Bronchial epithelial cell (primary cell): ENCODE measurements around the gene DLG4. TPM values are rescaled to one million over a fixed set of nuclear protein-coding genes. Genes with fewer than 3 reads are reported as not detected.

Source experiments
- DNase-seq: peaks from one replicate; pipeline ENCODE4 v3.0.0-alpha.2; 2010; ENCODE audit warnings: low read depth
- FAIRE-seq: peaks from 2 replicates; lab custom pipeline; 2011; peaks lifted over from hg19 to GRCh38; lab: Jason Lieb, UNC
- H3K27me3 ChIP-seq: 2 replicates; pipeline ENCODE4 v1.5.1; 2011; ENCODE audit warnings: low read length; ENCODE audit not compliant: control insufficient read depth, insufficient read depth
- H3K36me3 ChIP-seq: 2 replicates; pipeline ENCODE4 v1.5.1; 2011; ENCODE audit warnings: low read length; ENCODE audit not compliant: control insufficient read depth, insufficient read depth
- H3K4me3 ChIP-seq: 2 replicates; pipeline ENCODE4 v1.5.1; 2011; ENCODE audit warnings: mild to moderate bottlenecking, low read depth, low read length, control low read depth
- total RNA-seq: library from RNA; depleted of rRNA; stranded (reverse); fragments of >200 nt; gene quantifications from 2 replicates; pipeline ENCODE4 v1.2.1, GENCODE V29; 2014
- TF ChIP-seq, protein P1 (sequence below): IDR thresholded peaks from 2 replicates; pipeline ENCODE4 v1.5.1; 2011; ENCODE audit warnings: mild to moderate bottlenecking, moderate library complexity, low read length, control low read depth, inconsistent platforms; ENCODE audit not compliant: insufficient read depth, severe bottlenecking

Gene DLG4
- total RNA-seq, 1 donor from 2014 or later, result 1.8 TPM

DNA sequence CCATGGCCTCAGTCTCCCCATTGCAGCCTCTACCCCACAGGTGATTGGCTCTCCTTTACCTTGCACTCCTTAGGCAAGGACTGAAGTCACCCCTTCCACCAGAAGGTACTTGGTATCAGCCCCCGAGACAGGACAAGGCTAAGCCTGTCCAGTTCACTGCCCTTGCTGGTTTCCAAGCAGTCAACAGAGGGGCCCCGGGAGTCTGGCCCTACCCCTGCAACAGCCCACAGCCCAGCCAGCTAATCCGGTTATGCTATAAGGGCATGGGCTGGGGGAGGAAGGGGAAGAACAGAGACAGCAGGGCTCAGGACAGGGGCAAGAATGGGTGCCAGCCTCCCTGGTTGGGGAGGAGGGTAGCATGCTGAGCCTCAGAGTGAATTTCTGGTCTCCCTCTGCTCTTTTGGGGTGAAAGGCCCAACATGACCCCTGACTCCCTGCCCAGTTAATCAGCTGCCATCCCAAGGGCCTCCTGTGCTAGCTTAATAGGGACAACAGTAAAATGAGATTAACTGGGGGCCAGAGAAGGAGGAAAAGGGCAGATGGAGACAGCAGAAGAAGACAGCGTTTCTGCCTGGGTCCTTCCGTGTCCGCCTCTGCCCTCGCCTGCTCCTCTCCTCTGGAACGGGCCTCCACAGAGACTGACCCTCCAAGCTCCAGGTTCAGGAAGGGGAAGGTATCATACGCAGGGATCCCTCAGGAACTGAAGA, 10.7 kb downstream of the DLG4 start:
- Histone ChIP-seq H3K36me3 (no peaks in the 10 kb centered on the region), H3K4me3 (no peak overlapping the region), H3K27me3 (no peaks in the 10 kb centered on the region)
- FAIRE-seq, result no peak
- no peak for DNase-seq
- TF ChIP-seq, protein P1, sequence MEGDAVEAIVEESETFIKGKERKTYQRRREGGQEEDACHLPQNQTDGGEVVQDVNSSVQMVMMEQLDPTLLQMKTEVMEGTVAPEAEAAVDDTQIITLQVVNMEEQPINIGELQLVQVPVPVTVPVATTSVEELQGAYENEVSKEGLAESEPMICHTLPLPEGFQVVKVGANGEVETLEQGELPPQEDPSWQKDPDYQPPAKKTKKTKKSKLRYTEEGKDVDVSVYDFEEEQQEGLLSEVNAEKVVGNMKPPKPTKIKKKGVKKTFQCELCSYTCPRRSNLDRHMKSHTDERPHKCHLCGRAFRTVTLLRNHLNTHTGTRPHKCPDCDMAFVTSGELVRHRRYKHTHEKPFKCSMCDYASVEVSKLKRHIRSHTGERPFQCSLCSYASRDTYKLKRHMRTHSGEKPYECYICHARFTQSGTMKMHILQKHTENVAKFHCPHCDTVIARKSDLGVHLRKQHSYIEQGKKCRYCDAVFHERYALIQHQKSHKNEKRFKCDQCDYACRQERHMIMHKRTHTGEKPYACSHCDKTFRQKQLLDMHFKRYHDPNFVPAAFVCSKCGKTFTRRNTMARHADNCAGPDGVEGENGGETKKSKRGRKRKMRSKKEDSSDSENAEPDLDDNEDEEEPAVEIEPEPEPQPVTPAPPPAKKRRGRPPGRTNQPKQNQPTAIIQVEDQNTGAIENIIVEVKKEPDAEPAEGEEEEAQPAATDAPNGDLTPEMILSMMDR, result no peak

DNA sequence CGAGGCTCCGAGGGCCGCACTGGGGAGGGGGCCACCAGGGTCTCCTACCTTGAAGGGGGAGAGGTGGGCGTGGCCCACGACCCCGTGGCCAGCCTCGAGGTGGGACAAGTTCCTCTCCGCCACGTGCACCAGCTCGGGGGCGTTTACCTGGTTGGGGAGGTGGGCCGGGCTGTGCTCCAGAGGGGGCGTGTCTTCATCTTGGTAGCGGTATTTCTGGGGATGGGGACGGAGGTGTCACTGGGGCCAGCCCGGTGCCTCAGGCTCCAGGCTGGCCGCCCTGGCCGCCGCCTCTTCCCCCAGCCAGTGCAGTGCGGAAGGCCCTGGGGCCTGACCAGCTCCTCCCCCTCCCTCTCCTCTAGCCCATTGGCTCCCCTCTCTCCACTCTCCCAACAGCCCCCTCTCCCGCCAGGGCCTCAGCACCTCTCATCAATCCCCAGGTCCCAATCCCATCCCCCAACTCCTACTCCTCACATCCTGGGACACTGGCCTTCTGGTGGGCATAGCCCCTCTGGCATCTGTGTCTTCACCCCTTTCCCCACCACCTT, 11.5 kb downstream of the DLG4 start:
- H3K27me3 ChIP-seq, result no peaks in the 10 kb centered on the region
- no peak overlapping the region for H3K4me3 ChIP-seq
- no peaks in the 10 kb centered on the region for H3K36me3 ChIP-seq
- DNase-seq (no peak), FAIRE-seq (no peak)
- TF ChIP-seq, protein P1, result no peak

DNA sequence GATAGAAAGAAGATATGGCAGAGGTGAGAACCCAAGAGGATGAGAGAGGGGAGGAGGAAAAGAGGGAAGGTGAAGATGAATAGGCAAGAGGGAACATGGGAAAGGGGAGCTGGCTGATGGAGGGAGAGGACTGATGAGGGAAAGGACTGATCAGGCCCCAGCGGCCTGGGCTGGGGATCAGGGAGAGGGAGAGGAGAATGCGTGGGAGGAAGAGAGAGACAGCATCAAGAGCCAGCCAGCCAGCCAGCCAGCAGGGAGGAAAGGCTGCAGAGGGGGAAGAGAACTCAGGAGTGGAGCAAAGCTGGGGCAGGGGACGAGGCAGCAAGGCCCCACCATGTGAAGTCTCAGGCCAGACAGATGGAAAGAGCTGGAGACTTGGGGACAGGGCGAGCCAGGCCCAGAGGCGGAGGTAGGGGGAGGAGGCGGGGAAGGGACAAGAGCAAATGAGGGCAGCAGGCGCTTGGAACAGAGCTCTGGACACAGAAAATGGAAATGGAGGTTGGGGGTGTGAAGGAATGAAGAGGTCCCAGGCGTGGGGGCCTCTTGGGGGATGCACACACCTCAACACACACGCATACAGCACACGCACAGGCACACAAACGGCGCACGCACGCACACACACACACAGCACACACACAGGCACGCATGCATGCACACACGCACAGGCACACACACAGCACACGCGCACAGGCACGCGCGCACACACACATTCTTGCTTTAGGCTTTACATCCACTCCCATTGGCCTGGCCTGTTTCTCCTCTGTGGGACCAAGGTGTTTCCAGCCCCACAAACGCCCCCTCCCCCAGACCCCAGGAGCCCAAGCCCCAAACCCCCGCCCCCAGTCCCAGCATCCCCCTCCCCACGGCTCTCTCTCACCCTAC, 12.3 kb downstream of the DLG4 start:
- H3K4me3 ChIP-seq, result no peak overlapping the region
- no peaks in the 10 kb centered on the region for H3K36me3 ChIP-seq
- DNase-seq, result no peak
- H3K27me3 ChIP-seq, result no peaks in the 10 kb centered on the region
- no peak for FAIRE-seq
- TF ChIP-seq, protein P1, result no peak

DNA sequence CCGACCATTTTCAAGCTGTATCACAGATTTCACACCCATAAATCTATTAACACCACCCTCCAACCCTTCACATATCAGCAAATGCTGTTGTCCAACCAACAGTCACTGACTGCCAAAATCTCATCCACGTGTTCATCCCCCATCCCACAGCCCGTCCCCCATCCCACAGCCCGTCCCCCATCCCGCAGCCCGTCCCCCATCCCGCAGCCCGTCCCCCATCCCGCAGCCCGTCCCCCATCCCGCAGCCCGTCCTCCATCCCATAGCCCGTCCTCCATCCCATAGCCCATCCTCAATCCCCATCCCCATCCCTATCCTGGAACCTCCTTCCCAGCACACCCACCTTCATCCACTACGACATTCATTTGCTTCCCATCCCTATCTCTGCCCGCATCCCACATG, 14.1 kb downstream of the DLG4 start:
- DNase-seq (no peak), FAIRE-seq (no peak)
- TF ChIP-seq, protein P1, result no peak
- H3K36me3 ChIP-seq, result no peaks in the 10 kb centered on the region
- H3K4me3 ChIP-seq, result peak overlapping the region; percentile 48
- no peaks in the 10 kb centered on the region for H3K27me3 ChIP-seq

DNA sequence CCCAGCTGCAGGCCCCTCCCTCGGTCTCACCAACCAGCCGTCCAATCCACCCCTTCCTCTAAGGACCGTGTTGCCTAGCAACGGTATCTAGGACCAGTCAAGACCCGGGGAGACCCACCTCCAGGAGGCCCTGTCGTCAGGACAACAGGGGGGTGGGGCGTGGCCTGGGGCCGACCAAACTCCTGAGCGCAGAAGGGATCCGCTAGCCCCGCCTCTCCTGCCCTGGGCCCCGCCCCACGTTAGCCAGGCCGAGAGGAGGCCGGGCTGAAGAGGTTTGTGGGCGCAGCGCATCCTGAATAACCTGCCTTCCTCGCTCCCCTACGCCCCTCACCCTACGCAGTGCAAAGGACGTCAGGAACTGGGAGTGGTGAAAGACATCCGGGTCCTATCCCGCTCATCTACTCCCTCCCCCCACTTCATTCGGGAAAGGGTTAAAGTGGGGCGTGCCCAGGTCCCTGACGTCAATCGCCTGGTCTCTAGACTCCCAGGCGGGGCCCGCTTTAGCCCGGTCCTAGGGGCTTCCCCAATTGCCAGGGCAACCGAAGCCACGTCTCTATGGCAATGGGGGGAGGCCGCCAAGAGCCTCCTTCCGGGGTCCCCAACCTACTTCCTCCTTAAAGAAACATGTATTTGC, 14.7 kb downstream of the DLG4 start:
- DNase-seq, result peak; percentile 63
- no peaks in the 10 kb centered on the region for H3K27me3 ChIP-seq
- no peaks in the 10 kb centered on the region for H3K36me3 ChIP-seq
- no peak for FAIRE-seq
- peak overlapping the region; percentile 48 for H3K4me3 ChIP-seq
- TF ChIP-seq, protein P1, result no peak
